GM13976 (cell line): ENCODE data around the gene CNIH3.

Experiments
- DNase-seq: peaks from one replicate; pipeline ENCODE4 v3.0.0; 2012; ENCODE audit warnings: low spot score
- CTCF ChIP-seq: IDR thresholded peaks from 2 replicates; pipeline ENCODE4 v1.5.1; 2012; ENCODE audit warnings: borderline replicate concordance, mild to moderate bottlenecking; ENCODE audit not compliant: insufficient read depth; ENCODE audit errors: extremely low read depth, missing control alignments, control extremely low read depth
- in situ Hi-C: fragments of 300-500 bp; cut with MboI; formaldehyde crosslinking; loops from one replicate; pipeline ENCODE4 v1.12.0; 2022; ENCODE audit warnings: low sequenced_read_pairs, mixed read lengths, inconsistent platforms; ENCODE audit not compliant: unreplicated experiment

The CNIH3 gene

GRCh38 chr1:224696891-224697765 lies 81.0 kb downstream of the CNIH3 start:
- in situ Hi-C loops, result no loop called here
- DNase-seq, result no peak
- no peak for TF ChIP-seq CTCF

- TF ChIP-seq CTCF, result no peak
- DNase-seq, result no peak
- in situ Hi-C loops, result no loop called here
Observed at GRCh38 chr1:224698015-224698451, 81.9 kb downstream of the CNIH3 start.

DNA sequence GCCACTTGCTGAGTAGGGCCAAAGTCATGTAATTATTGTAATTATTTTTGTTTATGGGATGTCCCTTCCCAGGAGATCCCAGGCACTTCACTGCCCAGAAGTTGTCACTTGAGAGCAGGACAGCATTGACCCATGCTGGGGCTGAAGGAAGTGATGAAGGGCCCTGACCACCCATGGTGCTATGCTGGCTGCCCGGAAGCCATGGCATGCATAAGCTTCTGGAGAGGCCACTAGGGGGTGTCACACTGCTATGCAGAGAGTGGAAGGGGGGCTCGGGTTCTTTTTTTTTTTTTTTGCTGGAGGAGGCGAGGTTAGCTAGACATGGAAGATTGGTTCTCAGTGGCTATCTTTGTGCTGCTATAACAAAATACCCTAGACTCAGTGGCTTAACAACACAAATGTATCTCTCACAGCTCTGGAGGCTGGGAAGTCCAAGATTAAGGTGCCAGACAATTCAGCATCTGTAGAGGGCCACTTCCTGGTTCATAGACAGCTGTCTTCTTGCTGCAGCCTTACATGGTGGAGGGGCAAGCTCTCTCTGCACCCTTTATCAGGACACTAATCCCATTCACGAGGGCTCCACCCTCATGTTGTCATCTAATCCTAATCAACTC lies 84.9 kb downstream of the CNIH3 start:
- DNase-seq, result peak; percentile 57
- TF ChIP-seq CTCF, result peak; percentile 44

GRCh38 chr1:224703702-224704101 lies 87.6 kb downstream of the CNIH3 start:
- no peak for DNase-seq
- in situ Hi-C loops, result no loop called here
- no peak for TF ChIP-seq CTCF

More for the DNA sequence above, 84.9 kb downstream of the CNIH3 start:
- in situ Hi-C loops, result no loop called here

GRCh38 chr1:224704107-224704735 lies 88.1 kb downstream of the CNIH3 start:
- in situ Hi-C loops, result no loop called here
- no peak for DNase-seq
- no peak for TF ChIP-seq CTCF

DNA sequence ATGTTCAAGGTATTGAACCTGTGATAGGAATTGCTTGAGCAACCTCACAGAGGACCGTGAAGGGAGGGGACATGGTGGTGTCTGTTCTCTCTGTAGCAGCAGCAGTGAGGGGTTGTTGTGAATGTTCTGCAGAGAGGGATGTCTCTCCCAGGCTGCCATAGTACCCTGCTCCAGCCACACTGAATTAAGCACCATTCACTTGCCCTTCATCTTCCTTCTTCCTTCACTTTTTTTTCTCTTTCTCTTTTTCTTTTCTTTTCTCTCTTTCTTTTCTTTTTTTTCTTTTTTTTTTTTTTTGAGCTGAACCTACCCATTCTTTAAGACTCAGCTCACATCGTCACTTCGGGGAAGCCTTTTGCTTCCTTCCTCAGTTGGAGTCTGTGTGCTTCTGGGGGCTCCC lies 89.5 kb downstream of the CNIH3 start:
- no peak for TF ChIP-seq CTCF
- DNase-seq, result no peak
- in situ Hi-C loops, result no loop called here
